Omental fat pad (tissue), 4 donors: ENCODE data around the gene FIS1. TPM values are rescaled to one million over a fixed set of nuclear protein-coding genes. Genes with fewer than 3 reads are reported as not detected.

Source experiments
- ATAC-seq: fragments of 150-250 bp; one replicate; pipeline ENCODE4 v1.9.1; 2016; ENCODE audit warnings: mild to moderate bottlenecking, moderate library complexity; ENCODE audit not compliant: low FRiP score
- DNase-seq: peaks from one replicate; pipeline ENCODE4 v3.0.0-alpha.2; 2019; ENCODE audit warnings: low spot score
- CTCF ChIP-seq, 3 donors: fragments of 450-650 bp; IDR thresholded peaks; one replicate each; pipeline ENCODE4 v1.5.1; 2016 to 2017; ENCODE audit warnings: antibody characterized with exemption in 3 of 3, mild to moderate bottlenecking in 3 of 3, moderate library complexity in 2 of 3
- total RNA-seq, 4 donors: library from RNA; depleted of rRNA; stranded (reverse); fragments of >200 nt; gene quantifications; one replicate each; pipeline ENCODE4 v1.1.0, GENCODE V29; 2016

FIS1 gene
- total RNA-seq, 4 donors from 2014 or later = 243 to 384 (median 344) TPM

DNA sequence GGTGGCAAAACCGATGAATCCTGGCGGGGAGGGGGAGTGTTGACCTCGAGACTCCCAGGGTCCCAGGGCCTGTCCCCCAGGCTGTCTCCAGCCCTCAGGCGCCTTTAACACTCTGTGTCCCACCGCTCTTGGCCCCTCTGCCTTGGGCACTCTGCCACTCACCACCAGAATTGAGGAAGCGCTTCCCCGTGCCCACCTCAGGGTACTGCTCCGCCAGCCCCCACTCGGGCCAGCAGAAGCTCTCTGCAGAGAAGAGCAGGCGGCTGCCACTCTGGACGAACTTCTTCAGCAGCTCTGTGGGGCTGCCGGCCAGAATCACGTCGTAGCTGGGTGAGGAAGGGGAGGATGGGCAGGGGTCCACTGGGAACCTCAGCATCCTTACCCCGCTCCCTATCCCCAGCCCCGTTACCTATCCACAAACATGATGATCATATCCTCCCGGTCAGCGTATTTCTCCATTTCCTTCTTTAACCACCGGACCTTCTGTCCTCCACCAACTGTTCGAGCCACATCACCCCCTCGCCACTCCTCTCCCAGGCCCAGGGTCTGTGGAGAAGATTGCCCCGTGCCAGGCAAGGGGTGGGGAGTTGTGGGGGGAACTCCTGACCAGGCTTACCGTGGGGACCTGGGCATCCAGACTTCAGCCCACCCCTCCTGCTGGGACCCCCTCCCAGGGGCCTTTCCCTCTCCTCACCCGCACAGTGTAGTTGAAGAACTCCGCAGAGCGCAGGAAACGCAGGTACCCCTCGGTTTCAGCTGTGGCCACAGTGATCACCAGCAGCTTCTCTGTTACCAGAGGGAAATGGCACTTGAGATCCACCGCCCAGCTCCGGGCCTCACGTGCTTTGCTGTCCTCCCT is 28.7 kb downstream of the FIS1 start:
- ATAC-seq = no peak
- TF ChIP-seq CTCF (IDR thresholded peaks at IDR 0.05) = no peak
- no peak for DNase-seq

- no peak for TF ChIP-seq CTCF (IDR thresholded peaks at IDR 0.05)
- no peak for ATAC-seq
These were observed 32.9 kb downstream of the FIS1 start for GRCh38 chr7:101212014-101212413.

DNA sequence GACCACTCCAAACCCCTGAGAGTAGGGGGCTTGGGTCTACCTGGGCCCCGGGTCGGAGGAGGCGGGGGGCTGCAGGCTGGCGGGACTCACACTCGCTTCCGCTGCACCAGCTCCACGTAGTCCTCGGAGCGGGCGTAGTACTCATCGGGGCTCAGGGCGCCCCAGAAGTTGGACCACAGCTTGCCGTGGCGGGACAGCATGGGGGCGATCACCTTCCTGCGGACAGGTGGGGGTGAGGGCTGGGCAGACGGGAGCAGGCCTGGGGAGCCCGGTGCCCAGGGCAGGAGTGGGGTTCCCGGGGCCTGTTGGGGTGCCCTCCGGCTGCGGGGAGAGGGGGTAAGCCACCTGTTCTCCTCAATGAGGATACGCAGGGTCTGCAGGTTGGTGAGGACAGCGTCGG is 33.4 kb downstream of the FIS1 start:
- ATAC-seq (no peak), DNase-seq (no peak)
- no peak for TF ChIP-seq CTCF (IDR thresholded peaks at IDR 0.05)

More at GRCh38 chr7:101212014-101212413, 32.9 kb downstream of the FIS1 start:
- no peak for DNase-seq

- ATAC-seq (no peak), DNase-seq (no peak)
- TF ChIP-seq CTCF (IDR thresholded peaks at IDR 0.05) = no peak
These were observed 34.7 kb downstream of the FIS1 start for GRCh38 chr7:101210143-101210542.

- no peak for DNase-seq
- no peak for ATAC-seq
These were observed 36.1 kb downstream of the FIS1 start for GRCh38 chr7:101208794-101209193.

DNA sequence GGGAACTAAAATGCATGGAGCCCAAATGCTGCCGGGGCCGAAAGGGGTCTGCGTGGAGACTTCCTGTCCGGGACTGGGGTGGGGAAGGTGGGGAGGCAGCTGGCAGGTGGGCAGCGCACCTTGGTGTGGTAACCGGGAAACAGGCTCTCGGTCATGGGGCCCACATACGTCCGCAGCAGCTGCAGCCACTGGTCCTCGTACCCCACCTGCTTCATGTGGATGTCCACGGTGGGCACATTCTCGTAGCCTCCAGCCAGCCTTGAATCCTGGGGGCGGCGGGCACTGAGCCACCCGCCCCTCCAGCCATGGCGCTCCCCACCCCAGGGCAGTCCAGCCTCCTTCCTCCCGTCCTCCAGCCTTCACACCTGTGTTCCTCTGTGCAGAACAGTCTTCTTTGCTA is 37.4 kb downstream of the FIS1 start:
- ATAC-seq (no peak), DNase-seq (no peak)
- TF ChIP-seq CTCF (IDR thresholded peaks at IDR 0.05) = no peak

More at GRCh38 chr7:101208794-101209193, 36.1 kb downstream of the FIS1 start:
- no peak for TF ChIP-seq CTCF (IDR thresholded peaks at IDR 0.05)

- TF ChIP-seq CTCF (IDR thresholded peaks at IDR 0.05) = no peak
- ATAC-seq (no peak), DNase-seq (no peak)
These were observed 38.2 kb downstream of the FIS1 start for GRCh38 chr7:101206665-101207042.
